GM12801 (cell line): ENCODE measurements around the gene SH2D3A.

Experiments used
- CTCF ChIP-seq: IDR thresholded peaks from one replicate; pipeline ENCODE4 v1.5.1; 2011; ENCODE audit warnings: control low read depth; ENCODE audit not compliant: insufficient read length; ENCODE audit errors: extremely low read depth

The SH2D3A gene

GRCh38 chr19:6718111-6718740 is 49.0 kb downstream of the SH2D3A start:
- TF ChIP-seq CTCF: no peak

GRCh38 chr19:6717441-6717971 is 49.7 kb downstream of the SH2D3A start:
- TF ChIP-seq CTCF: no peak

GRCh38 chr19:6717036-6717435 is 50.2 kb downstream of the SH2D3A start:
- no peak for TF ChIP-seq CTCF

- no peak for TF ChIP-seq CTCF
Measured at GRCh38 chr19:6716610-6716970, 50.6 kb downstream of the SH2D3A start.

GRCh38 chr19:6714749-6715555 is 52.3 kb downstream of the SH2D3A start:
- TF ChIP-seq CTCF: no peak

- TF ChIP-seq CTCF: no peak
Measured at GRCh38 chr19:6713773-6714692, 53.2 kb downstream of the SH2D3A start.
